AG08396 (cell line): ENCODE data around the gene C11orf91.
"Not testable (repeated sequence)": the region's sequence is repeated elsewhere in the genome, so short reads cannot be mapped to it uniquely, and the experiment has no call there.

Source experiments
- DNase-seq: peaks from one replicate; pipeline ENCODE4 v3.0.0; 2012; ENCODE audit warnings: low spot score, mixed read lengths

C11orf91 gene

DNA sequence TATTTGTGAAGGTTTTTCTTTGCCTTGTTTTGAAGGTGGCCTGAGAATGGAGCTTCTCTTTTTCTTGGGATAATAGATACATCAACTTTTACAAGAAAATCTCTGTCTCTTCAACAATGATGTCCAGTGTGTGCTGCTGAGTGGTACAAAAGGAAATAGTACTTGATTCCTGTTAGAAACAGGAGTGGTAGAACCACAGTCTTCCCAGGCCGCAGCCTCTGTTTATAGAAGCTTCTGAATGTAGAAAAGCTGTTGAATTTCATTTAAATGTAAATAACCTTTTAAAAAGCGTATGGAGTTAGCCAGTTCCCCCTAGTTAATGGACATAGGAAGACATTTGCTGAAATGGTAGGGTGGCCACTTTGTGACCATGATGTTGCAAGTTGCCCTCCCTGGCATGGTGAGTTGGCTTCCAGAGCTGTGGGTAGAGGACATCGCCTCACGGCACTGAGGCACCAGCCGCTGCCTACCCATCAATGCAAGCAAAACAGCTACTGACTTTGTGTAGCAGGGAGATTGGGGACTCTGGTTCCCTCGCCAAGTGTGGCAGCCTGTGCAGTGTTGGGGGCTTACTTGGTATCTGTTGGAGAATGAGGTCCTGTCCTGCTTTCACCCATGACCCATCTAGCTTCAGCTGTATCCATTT lies 31.6 kb downstream of the C11orf91 start:
- DNase-seq, result no peak

DNA sequence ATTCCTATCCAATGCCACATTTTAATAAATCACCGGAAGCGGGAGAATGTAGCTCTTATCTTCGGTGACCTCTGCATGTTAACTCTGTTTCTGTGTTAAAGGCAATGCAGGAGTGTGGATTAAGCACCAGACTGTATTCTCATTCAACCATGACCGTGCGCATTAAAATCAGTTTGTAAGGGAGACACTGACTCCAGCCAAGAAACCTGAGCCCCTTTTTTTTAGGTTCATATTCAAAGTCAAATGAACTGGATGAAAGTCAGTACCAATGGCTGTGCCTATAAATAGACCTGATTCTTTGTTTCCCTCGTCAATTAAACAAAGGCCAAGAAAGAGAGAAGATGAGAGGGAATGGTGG lies 32.2 kb downstream of the C11orf91 start:
- no peak for DNase-seq

DNA sequence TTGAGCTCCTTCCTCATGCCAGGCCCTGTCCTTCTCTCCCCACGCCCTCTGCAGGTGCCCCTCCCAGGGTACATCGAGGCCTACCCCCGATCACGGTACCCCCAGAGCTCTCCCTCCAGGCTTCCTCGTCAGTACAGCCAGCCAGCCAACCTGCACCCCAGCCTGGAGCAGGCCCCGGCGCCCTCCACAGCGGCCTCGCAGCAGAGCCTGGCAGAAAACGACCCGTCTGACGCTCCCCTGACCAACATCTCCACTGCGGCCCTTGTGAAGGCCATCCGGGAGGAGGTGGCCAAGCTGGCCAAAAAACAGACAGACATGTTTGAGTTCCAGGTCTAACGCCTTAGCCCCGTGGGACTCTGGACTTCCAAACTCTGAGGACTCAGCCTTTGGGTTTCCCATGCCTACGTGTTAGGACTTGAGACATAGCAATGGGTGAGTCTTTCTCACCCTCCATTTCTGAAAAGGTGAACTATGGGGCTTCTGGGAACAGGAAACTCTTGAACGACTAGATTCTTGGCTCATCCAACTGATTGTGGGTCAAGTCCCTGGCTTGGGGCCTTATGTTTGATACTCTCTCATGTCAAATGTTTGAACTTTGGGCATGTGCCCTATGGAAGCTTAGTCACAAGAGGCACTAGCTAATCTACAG lies 32.7 kb downstream of the C11orf91 start:
- no peak for DNase-seq

- no peak for DNase-seq
Measured at GRCh38 chr11:33665350-33666106, 35.1 kb downstream of the C11orf91 start.

GRCh38 chr11:33664827-33665226 lies 35.8 kb downstream of the C11orf91 start:
- DNase-seq, result no peak

DNA sequence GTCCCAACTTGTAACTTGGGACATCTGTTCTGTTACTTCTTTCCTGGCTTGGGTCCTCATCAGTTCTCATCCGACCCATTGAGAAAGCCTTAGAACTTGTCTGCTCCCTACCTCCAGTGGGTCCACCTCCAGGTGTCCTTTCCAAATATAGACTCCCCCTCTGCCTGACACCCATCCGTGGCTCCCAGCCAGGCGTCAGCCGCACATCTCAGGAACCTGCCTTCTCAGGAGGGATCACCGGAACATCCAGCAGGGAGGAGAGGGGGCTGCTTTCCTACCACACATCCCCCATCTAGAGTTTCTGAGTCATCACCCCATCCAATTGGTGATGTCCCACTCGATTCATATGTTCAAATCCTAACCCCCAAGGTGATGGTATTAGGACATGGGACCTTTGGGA lies 36.5 kb downstream of the C11orf91 start:
- DNase-seq, result no peak

DNA sequence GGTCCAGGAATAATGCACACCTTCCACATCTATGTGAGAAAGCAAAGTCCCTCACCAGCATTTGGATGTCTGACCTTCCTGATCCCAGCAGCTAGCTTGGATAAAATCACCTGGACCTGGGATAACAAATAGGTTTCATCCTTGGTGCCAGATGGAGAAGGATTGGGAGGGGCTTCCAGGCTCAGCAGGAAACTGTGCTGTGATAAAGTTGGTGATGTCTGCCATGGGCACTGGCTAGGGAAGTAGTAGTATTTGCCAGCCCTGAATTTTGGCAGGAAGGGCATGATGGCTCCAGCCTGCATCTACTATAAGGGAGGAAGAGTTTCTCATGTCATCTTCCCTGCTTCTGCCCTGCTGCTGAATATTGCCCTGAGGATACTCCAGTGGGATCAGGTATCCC lies 37.5 kb downstream of the C11orf91 start:
- no peak for DNase-seq

GRCh38 chr11:33661526-33661925 lies 39.1 kb downstream of the C11orf91 start:
- DNase-seq, result not testable (repeated sequence)

GRCh38 chr11:33660962-33661361 lies 39.7 kb downstream of the C11orf91 start:
- no peak for DNase-seq

DNA sequence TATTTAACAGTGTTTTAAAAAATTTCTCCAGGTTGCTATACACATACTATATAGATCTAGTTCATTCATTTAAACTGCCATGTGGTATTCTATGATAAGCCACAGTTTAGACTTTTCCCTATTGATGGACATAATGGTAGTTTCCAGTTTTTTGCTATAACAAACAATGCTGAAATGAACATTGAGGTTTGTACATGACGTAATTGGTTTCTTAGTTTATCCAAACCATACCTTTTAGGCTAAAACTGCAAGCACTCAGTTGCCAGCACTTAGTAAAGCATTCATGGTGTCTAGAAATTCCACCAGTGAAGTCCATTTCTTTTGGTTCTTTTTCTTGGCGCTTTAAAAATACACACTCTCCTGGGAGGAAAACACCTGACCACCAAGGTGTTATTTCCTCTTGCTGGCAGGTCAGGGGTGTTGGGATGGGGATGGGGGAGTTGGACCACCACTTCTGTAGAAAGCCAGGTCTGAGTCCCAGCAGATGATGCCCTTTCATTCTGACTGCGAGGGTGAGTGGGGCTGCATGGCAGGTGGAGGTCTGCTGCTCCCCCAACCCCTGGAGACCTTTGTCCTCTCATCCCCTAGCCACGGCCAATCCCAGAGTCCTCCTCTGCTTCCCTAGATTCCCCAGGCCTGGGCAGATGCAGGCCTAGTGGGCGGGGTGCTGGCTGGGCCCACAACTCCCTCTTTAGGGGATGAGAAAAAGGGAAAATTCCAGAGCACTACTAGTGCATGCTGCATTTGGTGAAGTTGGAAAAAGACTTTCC lies 41.1 kb downstream of the C11orf91 start:
- DNase-seq, result no peak

GRCh38 chr11:33658195-33658900 lies 42.3 kb downstream of the C11orf91 start:
- DNase-seq, result no peak

DNA sequence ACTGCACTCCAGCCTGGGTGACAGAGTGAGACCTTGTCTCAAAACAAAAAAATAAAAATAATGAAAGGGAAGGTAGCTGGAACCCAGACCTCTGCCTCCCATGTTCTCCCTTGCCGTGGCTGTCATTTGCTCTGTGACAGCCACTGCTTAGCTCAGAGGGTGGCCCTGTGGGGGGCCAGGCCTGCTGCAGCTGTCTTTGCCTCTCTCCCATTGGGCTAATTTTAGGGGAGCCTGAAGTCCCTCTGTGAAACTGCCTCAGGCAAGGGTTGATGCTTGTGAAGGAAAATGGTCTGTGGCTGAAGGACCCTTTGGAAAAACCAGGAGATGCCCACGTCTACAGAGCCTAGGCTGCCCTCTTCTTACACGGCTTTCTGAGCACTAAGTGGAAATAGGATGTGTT lies 42.9 kb downstream of the C11orf91 start:
- no peak for DNase-seq

DNA sequence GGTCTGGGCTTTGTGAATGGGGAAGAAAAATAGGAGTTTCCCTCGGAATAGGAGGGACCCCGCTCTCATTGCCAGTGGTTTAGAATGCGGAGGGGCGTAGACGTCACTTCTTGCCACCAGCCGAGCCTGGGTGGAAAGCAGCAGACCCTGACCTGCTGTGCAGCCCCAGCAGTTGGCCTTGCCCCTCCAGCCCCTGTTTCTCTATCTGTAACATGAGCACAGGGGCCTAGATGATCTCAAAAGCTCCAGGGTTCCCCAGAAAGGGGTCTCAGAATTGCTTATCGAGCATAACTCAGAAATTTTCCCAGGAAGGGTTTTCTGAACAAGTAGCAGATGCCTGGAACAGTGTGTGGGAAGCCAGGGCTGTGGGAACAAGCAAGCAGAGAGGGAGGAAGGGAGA lies 43.9 kb downstream of the C11orf91 start:
- no peak for DNase-seq

GRCh38 chr11:33655842-33656600 lies 44.6 kb downstream of the C11orf91 start:
- no peak for DNase-seq

DNA sequence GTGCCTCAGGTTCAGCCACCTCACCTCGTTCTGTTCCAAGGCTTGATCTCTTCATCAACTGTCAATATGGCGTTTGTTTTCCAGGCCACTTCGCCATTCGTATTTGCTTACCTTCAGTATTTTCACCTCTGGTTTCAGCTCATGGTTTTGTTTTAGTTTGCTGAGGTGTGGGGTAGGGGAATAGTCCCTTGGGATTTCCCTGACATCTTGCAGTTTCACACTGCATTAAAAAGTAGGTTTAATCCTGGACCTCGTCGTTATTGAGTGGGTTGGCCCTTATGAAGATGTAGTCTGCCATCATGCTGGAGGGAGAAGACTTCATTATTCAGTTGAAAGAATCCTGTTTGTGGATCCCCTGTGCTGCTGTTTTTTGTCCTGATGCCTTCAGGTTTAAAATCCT lies 46.0 kb downstream of the C11orf91 start:
- DNase-seq, result no peak

GRCh38 chr11:33652930-33653329 lies 47.7 kb downstream of the C11orf91 start:
- DNase-seq, result no peak

DNA sequence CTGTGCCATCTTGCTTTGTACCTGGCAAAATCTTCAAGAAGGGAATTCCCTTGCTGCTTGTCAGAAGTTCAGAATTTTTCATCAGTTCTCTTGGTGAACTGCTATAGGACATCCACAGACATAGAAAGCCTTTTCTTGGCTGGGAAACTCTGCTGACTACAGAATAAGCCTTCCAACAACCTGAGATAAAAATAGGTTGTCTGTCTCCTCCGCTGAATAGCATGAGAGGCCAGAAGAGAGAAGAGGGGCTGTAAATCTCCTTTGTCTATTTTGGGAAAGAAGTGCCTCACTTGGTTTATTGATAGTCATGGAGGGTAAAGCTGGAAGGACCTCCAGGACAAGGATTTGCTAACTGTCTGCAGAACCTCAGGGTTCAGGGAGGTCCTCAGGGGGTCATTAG lies 48.2 kb downstream of the C11orf91 start:
- DNase-seq, result no peak

DNA sequence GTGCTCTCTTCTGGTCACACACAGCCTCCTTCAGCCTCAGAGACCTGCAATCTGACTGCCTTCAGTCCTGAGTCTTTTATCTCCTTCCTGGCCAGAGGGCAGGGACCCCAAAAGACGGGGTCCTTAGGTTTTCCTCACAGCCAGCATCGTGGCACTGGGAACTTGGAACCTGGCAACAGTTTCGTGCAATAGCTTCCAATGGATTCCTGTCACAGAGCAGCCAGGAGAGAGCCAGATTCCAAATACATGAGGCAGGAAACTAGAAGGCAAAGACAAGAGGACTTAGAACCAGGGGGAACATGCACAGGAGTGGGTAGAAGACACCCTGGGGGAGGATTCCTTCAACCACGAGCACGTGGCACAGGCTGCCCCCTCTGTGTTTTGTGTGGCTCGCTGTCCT lies 48.6 kb downstream of the C11orf91 start:
- peak; percentile 38 for DNase-seq

- DNase-seq, result no peak
Measured at GRCh38 chr11:33651555-33651954, 49.1 kb downstream of the C11orf91 start.

- DNase-seq, result no peak
Measured at GRCh38 chr11:33649944-33650343, 50.7 kb downstream of the C11orf91 start.
